Neural crest cell (in vitro differentiated cells): ENCODE results near the gene TMED7. TPM values are rescaled to one million over a fixed set of nuclear protein-coding genes. Genes with fewer than 3 reads are reported as not detected.

Source experiments
- DNase-seq: peaks from one replicate; pipeline ENCODE4 v3.0.0; 2021; ENCODE audit warnings: low read depth, mixed read lengths, low spot score
- H3K27ac Mint-ChIP-seq: one replicate; pipeline ENCODE4 v1.8.0; 2021; ENCODE audit warnings: mild to moderate bottlenecking, mixed read lengths; ENCODE audit not compliant: unreplicated experiment
- H3K27me3 Mint-ChIP-seq: 2 replicates; pipeline ENCODE4 v1.8.0; 2021; ENCODE audit warnings: low read depth, mild to moderate bottlenecking, mixed read lengths
- H3K36me3 Mint-ChIP-seq: 2 replicates; pipeline ENCODE4 v1.8.0; 2021; ENCODE audit warnings: low read depth, mild to moderate bottlenecking, mixed read lengths
- H3K4me1 Mint-ChIP-seq: 2 replicates; pipeline ENCODE4 v1.8.0; 2021; ENCODE audit warnings: mixed read lengths
- H3K4me3 Mint-ChIP-seq: one replicate; pipeline ENCODE4 v1.8.0; 2021; ENCODE audit warnings: mild to moderate bottlenecking, mixed read lengths
- H3K9me3 Mint-ChIP-seq: 2 replicates; pipeline ENCODE4 v1.8.0; 2021; ENCODE audit warnings: mixed read lengths
- CTCF ChIP-seq: fragments of 200-600 bp; sonication (generic); conservative IDR thresholded peaks from 2 replicates; pipeline ENCODE4 v1.5.0; 2021; ENCODE audit warnings: antibody characterized with exemption, mild to moderate bottlenecking
- total RNA-seq: library from RNA; stranded (reverse); gene quantifications from 2 replicates; pipeline ENCODE4 v1.2.1, GENCODE V29; 2021

Gene TMED7
- total RNA-seq, 1 donor from 2014 or later: 56.5 TPM

GRCh38 chr5:115616892-115617291, 8.9 kb downstream of the TMED7 start:
- Mint-ChIP-seq H3K4me3 (no peak overlapping the region), H3K4me1 (peaks cover 4% of the 10 kb centered on the region), H3K27me3 (no peaks in the 10 kb centered on the region), H3K36me3 (peaks cover 6% of the 10 kb centered on the region), H3K27ac (no peak overlapping the region), H3K9me3 (no peaks in the 10 kb centered on the region)
- no peak for DNase-seq
- no peak for TF ChIP-seq CTCF

- H3K36me3 Mint-ChIP-seq: peaks cover 6% of the 10 kb centered on the region
- H3K27me3 Mint-ChIP-seq: no peaks in the 10 kb centered on the region
- H3K4me1 Mint-ChIP-seq: peaks cover 3% of the 10 kb centered on the region
- no peaks in the 10 kb centered on the region for H3K9me3 Mint-ChIP-seq
- no peak overlapping the region for H3K4me3 Mint-ChIP-seq
- no peak overlapping the region for H3K27ac Mint-ChIP-seq
- DNase-seq: no peak
- no peak for TF ChIP-seq CTCF
Measured at GRCh38 chr5:115616472-115616871, 9.4 kb downstream of the TMED7 start.

- no peaks in the 10 kb centered on the region for H3K27me3 Mint-ChIP-seq
- H3K9me3 Mint-ChIP-seq: no peaks in the 10 kb centered on the region
- H3K27ac Mint-ChIP-seq: no peak overlapping the region
- no peak overlapping the region for H3K4me3 Mint-ChIP-seq
- TF ChIP-seq CTCF: no peak
- DNase-seq: no peak
- H3K4me1 Mint-ChIP-seq: peaks cover 5% of the 10 kb centered on the region
- H3K36me3 Mint-ChIP-seq: no peaks in the 10 kb centered on the region
Measured at GRCh38 chr5:115611873-115612272, 14.0 kb downstream of the TMED7 start.

- no peak for TF ChIP-seq CTCF
- Mint-ChIP-seq H3K4me3 (no peak overlapping the region), H3K4me1 (peaks cover 10% of the 10 kb centered on the region), H3K9me3 (peaks cover 2% of the 10 kb centered on the region), H3K36me3 (peaks cover 17% of the 10 kb centered on the region), H3K27me3 (no peaks in the 10 kb centered on the region), H3K27ac (no peak overlapping the region)
- DNase-seq: no peak
Measured at GRCh38 chr5:115607935-115608334, 17.9 kb downstream of the TMED7 start.

GRCh38 chr5:115605436-115605835, 20.4 kb downstream of the TMED7 start:
- H3K27ac Mint-ChIP-seq: no peak overlapping the region
- no peak for TF ChIP-seq CTCF
- peaks cover 17% of the 10 kb centered on the region for H3K4me1 Mint-ChIP-seq
- no peak overlapping the region for H3K4me3 Mint-ChIP-seq
- H3K9me3 Mint-ChIP-seq: peaks cover 2% of the 10 kb centered on the region
- peaks cover 19% of the 10 kb centered on the region for H3K36me3 Mint-ChIP-seq
- no peaks in the 10 kb centered on the region for H3K27me3 Mint-ChIP-seq
- no peak for DNase-seq
